GM23338 (cell line): ENCODE data around the gene PRKD1. TPM values are rescaled to one million over a fixed set of nuclear protein-coding genes. Genes with fewer than 3 reads are reported as not detected.

Source experiments
- ATAC-seq: fragments of 200-7000 bp; cut with Tn5 transposase; 3 replicates; pipeline ENCODE4 v1.9.1; 2020
- DNase-seq: peaks from one replicate; pipeline ENCODE4 v3.0.0-alpha.2; 2015; ENCODE audit warnings: low spot score
- H2AFZ ChIP-seq: fragments of 200-600 bp; sonication (generic); 2 replicates; pipeline ENCODE4 v1.8.0; 2016; ENCODE audit warnings: antibody characterized with exemption, mild to moderate bottlenecking, moderate library complexity
- H3F3A ChIP-seq: fragments of 200-600 bp; sonication (generic); replicated peaks from 2 replicates; pipeline ENCODE4 v1.8.0; 2017; ENCODE audit warnings: antibody characterized with exemption, mixed run types, low read depth
- H3K27ac ChIP-seq: fragments of 200-600 bp; sonication (generic); 2 replicates; pipeline ENCODE4 v1.6.1; 2016; ENCODE audit warnings: low read depth
- H3K27me3 ChIP-seq: fragments of 200-600 bp; sonication (generic); 2 replicates; pipeline ENCODE4 v1.8.0; 2016; ENCODE audit warnings: mild to moderate bottlenecking, mixed run types, moderate library complexity; ENCODE audit not compliant: insufficient read depth
- H3K36me3 ChIP-seq: fragments of 200-600 bp; sonication (generic); 2 replicates; pipeline ENCODE4 v1.8.0; 2016; ENCODE audit warnings: mild to moderate bottlenecking; ENCODE audit not compliant: insufficient read depth
- H3K4me1 ChIP-seq: fragments of 200-600 bp; sonication (generic); 2 replicates; pipeline ENCODE4 v1.8.0; 2016; ENCODE audit warnings: mild to moderate bottlenecking, moderate library complexity; ENCODE audit not compliant: insufficient read depth
- H3K4me2 ChIP-seq: fragments of 200-600 bp; sonication (generic); 2 replicates; pipeline ENCODE4 v1.7.1; 2017; ENCODE audit warnings: mixed run types
- H3K4me3 ChIP-seq: fragments of 200-600 bp; sonication (generic); 2 replicates; pipeline ENCODE4 v1.6.1; 2016; ENCODE audit warnings: mixed run types
- H3K79me2 ChIP-seq: fragments of 200-600 bp; sonication (generic); replicated peaks from 2 replicates; pipeline ENCODE4 v1.8.0; 2017; ENCODE audit warnings: mild to moderate bottlenecking; ENCODE audit not compliant: insufficient read depth
- H3K9me2 ChIP-seq: fragments of 200-600 bp; sonication (generic); 2 replicates; pipeline ENCODE4 v1.8.0; 2017; ENCODE audit not compliant: insufficient read depth
- H4K20me1 ChIP-seq: fragments of 200-600 bp; sonication (generic); replicated peaks from 2 replicates; pipeline ENCODE4 v1.8.0; 2017; ENCODE audit warnings: mild to moderate bottlenecking; ENCODE audit not compliant: insufficient read depth
- H3K27ac Mint-ChIP-seq: 2 replicates; pipeline ENCODE4 v1.8.0; 2020; ENCODE audit warnings: inconsistent platforms, mild to moderate bottlenecking, moderate library complexity, mixed read lengths
- H3K27me3 Mint-ChIP-seq: 3 replicates; pipeline ENCODE4 v1.8.0; 2022; ENCODE audit warnings: low read depth, mild to moderate bottlenecking, moderate library complexity, mixed read lengths, inconsistent platforms; ENCODE audit not compliant: insufficient read depth, poor library complexity
- H3K36me3 Mint-ChIP-seq: 3 replicates; pipeline ENCODE4 v1.8.0; 2021; ENCODE audit warnings: low read depth, mild to moderate bottlenecking, inconsistent platforms, moderate library complexity, mixed read lengths
- H3K4me1 Mint-ChIP-seq: 3 replicates; pipeline ENCODE4 v1.8.0; 2020; ENCODE audit warnings: mild to moderate bottlenecking, inconsistent platforms, mixed read lengths
- H3K4me3 Mint-ChIP-seq: 3 replicates; pipeline ENCODE4 v1.8.0; 2021; ENCODE audit warnings: moderate library complexity, mild to moderate bottlenecking, inconsistent platforms, mixed read lengths
- H3K9me3 Mint-ChIP-seq: 3 replicates; pipeline ENCODE4 v1.8.0; 2020; ENCODE audit warnings: moderate library complexity, mild to moderate bottlenecking, inconsistent platforms, mixed read lengths
- CTCF ChIP-seq, 2 experiments: fragments of 200-600 bp in 1 of 2; sonication (generic) in 1 of 2; conservative IDR thresholded peaks; 2 replicates each; pipeline versions ENCODE4 v1.5.1 to v1.6.1; 2016 to 2017; ENCODE audit warnings: antibody characterized with exemption in 2 of 2, low read depth in 2 of 2, mild to moderate bottlenecking in 2 of 2, moderate library complexity in 1 of 2
- ETS1 ChIP-seq: IDR thresholded peaks from 2 replicates; pipeline ENCODE4 v1.6.1; 2016; ENCODE audit warnings: antibody characterized with exemption
- EZH2 ChIP-seq: fragments of 200-600 bp; sonication (generic); IDR thresholded peaks from one replicate; pipeline ENCODE4 v1.8.0; 2017; ENCODE audit warnings: antibody characterized with exemption, mild to moderate bottlenecking, low read depth; ENCODE audit not compliant: unreplicated experiment
- EZH2phosphoT487 ChIP-seq: fragments of 200-600 bp; sonication (generic); IDR thresholded peaks from one replicate; pipeline ENCODE4 v1.8.1; 2018; ENCODE audit warnings: antibody characterized with exemption; ENCODE audit not compliant: unreplicated experiment
- JUNB ChIP-seq: IDR thresholded peaks from one replicate; pipeline ENCODE4 v1.6.1; 2016; ENCODE audit warnings: antibody characterized with exemption; ENCODE audit not compliant: unreplicated experiment
- POLR2AphosphoS5 ChIP-seq: IDR thresholded peaks from 2 replicates; pipeline ENCODE4 v1.6.1; 2016; ENCODE audit warnings: antibody characterized with exemption, low read depth
- STAT1 ChIP-seq: IDR thresholded peaks from one replicate; pipeline ENCODE4 v1.6.1; 2016; ENCODE audit warnings: antibody characterized with exemption; ENCODE audit not compliant: unreplicated experiment
- polyA plus RNA-seq: library from polyadenylated mRNA; unstranded; fragments of >200 nt; fragmentation: Nextera tagmentation; extraction: Ambion mirVana; gene quantifications from 2 replicates; pipeline ENCODE4 v1.2.1, GENCODE V29; 2016
- total RNA-seq: library from RNA; depleted of rRNA; stranded (reverse); fragments of >200 nt; shearing (Covaris generic); gene quantifications from 2 replicates; pipeline ENCODE4 v1.2.3, GENCODE V29; 2014
- TF ChIP-seq, protein P1 (sequence below): IDR thresholded peaks from one replicate; pipeline ENCODE4 v1.6.1; 2018; ENCODE audit warnings: antibody characterized with exemption; ENCODE audit not compliant: unreplicated experiment
- TF ChIP-seq, protein P2 (sequence below): fragments of 250-450 bp; sonication (Bioruptor Pico); IDR thresholded peaks from 2 replicates; pipeline ENCODE4 v1.5.0; 2020; ENCODE audit warnings: mild to moderate bottlenecking, moderate library complexity

The PRKD1 gene
- total and polyA plus RNA-seq, 2 experiments from 2014 or later: 3.1 to 9.7 TPM

- TF ChIP-seq, protein P1, sequence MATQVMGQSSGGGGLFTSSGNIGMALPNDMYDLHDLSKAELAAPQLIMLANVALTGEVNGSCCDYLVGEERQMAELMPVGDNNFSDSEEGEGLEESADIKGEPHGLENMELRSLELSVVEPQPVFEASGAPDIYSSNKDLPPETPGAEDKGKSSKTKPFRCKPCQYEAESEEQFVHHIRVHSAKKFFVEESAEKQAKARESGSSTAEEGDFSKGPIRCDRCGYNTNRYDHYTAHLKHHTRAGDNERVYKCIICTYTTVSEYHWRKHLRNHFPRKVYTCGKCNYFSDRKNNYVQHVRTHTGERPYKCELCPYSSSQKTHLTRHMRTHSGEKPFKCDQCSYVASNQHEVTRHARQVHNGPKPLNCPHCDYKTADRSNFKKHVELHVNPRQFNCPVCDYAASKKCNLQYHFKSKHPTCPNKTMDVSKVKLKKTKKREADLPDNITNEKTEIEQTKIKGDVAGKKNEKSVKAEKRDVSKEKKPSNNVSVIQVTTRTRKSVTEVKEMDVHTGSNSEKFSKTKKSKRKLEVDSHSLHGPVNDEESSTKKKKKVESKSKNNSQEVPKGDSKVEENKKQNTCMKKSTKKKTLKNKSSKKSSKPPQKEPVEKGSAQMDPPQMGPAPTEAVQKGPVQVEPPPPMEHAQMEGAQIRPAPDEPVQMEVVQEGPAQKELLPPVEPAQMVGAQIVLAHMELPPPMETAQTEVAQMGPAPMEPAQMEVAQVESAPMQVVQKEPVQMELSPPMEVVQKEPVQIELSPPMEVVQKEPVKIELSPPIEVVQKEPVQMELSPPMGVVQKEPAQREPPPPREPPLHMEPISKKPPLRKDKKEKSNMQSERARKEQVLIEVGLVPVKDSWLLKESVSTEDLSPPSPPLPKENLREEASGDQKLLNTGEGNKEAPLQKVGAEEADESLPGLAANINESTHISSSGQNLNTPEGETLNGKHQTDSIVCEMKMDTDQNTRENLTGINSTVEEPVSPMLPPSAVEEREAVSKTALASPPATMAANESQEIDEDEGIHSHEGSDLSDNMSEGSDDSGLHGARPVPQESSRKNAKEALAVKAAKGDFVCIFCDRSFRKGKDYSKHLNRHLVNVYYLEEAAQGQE: no peak
- TF ChIP-seq CTCF (conservative IDR thresholded peaks at IDR 0.05; ENCODE audit: low read depth in 2 of 2) (no peak), EZH2 (no peak), STAT1 (no peak), EZH2phosphoT487 (no peak), JUNB (no peak)
Observed at GRCh38 chr14:29789475-29789874, 138.2 kb downstream of the PRKD1 start (continued).

DNA sequence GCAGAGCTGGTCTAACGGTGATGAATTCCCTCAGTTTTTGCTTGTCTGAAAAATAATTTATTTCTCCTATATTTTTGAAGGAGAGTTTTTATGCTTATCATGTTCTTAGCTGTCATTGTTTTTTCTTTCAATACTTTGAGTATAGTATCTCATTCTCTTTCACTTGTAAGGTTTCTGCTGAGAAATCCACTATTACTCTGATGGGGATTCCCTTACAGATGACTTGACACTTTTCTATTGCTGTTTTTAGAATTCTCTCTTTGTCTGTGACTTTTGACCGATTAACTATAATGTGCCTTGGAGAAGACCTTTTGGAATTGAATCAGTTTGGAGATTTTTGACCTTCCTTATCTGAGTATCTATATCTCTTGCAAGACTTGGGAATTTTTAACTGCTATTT, 139.6 kb downstream of the PRKD1 start:
- Mint-ChIP-seq H3K36me3 (no peaks in the 10 kb centered on the region), H3K4me1 (peaks cover 3% of the 10 kb centered on the region; the same call in 2 of the 3 replicates), H3K27ac (no peak overlapping the region), H3K9me3 (no peaks in the 10 kb centered on the region), H3K27me3 (no peaks in the 10 kb centered on the region), H3K4me3 (no peak overlapping the region)
- H2AFZ ChIP-seq: no peak overlapping the region
- H3K4me3 ChIP-seq: no peak overlapping the region
- ATAC-seq (no peak), DNase-seq (no peak)
- no peaks in the 10 kb centered on the region for H4K20me1 ChIP-seq
- no peaks in the 10 kb centered on the region for H3K79me2 ChIP-seq
- no peaks in the 10 kb centered on the region for H3K36me3 ChIP-seq
- H3K27ac ChIP-seq: no peak overlapping the region
- no peak overlapping the region for H3K4me2 ChIP-seq
- 0 out of 2 replicates have a peak, but pooled peaks cover 4% of the 10 kb centered on the region for H3K4me1 ChIP-seq
- H3K9me2 ChIP-seq: no peaks in the 10 kb centered on the region
- H3F3A ChIP-seq: no peaks in the 10 kb centered on the region
- no peaks in the 10 kb centered on the region for H3K27me3 ChIP-seq
- TF ChIP-seq POLR2AphosphoS5 (no peak), ETS1 (no peak)
- TF ChIP-seq, protein P1: no peak
- TF ChIP-seq, protein P2, sequence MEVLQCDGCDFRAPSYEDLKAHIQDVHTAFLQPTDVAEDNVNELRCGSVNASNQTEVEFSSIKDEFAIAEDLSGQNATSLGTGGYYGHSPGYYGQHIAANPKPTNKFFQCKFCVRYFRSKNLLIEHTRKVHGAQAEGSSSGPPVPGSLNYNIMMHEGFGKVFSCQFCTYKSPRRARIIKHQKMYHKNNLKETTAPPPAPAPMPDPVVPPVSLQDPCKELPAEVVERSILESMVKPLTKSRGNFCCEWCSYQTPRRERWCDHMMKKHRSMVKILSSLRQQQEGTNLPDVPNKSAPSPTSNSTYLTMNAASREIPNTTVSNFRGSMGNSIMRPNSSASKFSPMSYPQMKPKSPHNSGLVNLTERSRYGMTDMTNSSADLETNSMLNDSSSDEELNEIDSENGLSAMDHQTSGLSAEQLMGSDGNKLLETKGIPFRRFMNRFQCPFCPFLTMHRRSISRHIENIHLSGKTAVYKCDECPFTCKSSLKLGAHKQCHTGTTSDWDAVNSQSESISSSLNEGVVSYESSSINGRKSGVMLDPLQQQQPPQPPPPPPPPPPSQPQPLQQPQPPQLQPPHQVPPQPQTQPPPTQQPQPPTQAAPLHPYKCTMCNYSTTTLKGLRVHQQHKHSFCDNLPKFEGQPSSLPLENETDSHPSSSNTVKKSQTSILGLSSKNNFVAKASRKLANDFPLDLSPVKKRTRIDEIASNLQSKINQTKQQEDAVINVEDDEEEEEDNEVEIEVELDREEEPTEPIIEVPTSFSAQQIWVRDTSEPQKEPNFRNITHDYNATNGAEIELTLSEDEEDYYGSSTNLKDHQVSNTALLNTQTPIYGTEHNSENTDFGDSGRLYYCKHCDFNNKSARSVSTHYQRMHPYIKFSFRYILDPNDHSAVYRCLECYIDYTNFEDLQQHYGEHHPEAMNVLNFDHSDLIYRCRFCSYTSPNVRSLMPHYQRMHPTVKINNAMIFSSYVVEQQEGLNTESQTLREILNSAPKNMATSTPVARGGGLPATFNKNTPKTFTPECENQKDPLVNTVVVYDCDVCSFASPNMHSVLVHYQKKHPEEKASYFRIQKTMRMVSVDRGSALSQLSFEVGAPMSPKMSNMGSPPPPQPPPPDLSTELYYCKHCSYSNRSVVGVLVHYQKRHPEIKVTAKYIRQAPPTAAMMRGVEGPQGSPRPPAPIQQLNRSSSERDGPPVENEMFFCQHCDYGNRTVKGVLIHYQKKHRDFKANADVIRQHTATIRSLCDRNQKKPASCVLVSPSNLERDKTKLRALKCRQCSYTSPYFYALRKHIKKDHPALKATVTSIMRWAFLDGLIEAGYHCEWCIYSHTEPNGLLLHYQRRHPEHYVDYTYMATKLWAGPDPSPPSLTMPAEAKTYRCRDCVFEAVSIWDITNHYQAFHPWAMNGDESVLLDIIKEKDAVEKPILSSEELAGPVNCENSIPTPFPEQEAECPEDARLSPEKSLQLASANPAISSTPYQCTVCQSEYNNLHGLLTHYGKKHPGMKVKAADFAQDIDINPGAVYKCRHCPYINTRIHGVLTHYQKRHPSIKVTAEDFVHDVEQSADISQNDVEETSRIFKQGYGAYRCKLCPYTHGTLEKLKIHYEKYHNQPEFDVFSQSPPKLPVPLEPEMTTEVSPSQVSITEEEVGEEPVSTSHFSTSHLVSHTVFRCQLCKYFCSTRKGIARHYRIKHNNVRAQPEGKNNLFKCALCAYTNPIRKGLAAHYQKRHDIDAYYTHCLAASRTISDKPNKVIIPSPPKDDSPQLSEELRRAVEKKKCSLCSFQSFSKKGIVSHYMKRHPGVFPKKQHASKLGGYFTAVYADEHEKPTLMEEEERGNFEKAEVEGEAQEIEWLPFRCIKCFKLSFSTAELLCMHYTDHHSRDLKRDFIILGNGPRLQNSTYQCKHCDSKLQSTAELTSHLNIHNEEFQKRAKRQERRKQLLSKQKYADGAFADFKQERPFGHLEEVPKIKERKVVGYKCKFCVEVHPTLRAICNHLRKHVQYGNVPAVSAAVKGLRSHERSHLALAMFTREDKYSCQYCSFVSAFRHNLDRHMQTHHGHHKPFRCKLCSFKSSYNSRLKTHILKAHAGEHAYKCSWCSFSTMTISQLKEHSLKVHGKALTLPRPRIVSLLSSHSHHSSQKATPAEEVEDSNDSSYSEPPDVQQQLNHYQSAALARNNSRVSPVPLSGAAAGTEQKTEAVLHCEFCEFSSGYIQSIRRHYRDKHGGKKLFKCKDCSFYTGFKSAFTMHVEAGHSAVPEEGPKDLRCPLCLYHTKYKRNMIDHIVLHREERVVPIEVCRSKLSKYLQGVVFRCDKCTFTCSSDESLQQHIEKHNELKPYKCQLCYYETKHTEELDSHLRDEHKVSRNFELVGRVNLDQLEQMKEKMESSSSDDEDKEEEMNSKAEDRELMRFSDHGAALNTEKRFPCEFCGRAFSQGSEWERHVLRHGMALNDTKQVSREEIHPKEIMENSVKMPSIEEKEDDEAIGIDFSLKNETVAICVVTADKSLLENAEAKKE: no peak
